Fibroblast of upper back skin (primary cell): Measurements from ENCODE around the gene RGS14.

Source experiments
- DNase-seq: peaks from one replicate; pipeline ENCODE4 v3.0.0-alpha.2; 2013

RGS14 gene

GRCh38 chr5:177357459-177358351, at the start of gene RGS14:
TSS of gene RGS14 (plus strand) at chr5:177357924. CDS start at chr5:177358025, 101 bp downstream.
- peak; percentile 34 for DNase-seq

- no peak for DNase-seq
Observed at GRCh38 chr5:177308740-177309139, 49.0 kb upstream of the RGS14 start.

GRCh38 chr5:177309351-177310191, 48.2 kb upstream of the RGS14 start:
- peak; percentile 56 for DNase-seq

GRCh38 chr5:177310332-177310731, 47.4 kb upstream of the RGS14 start:
- DNase-seq = no peak

- DNase-seq = no peak
Observed at GRCh38 chr5:177310757-177311391, 46.9 kb upstream of the RGS14 start.

GRCh38 chr5:177311392-177311722, 46.4 kb upstream of the RGS14 start:
- no peak for DNase-seq

- DNase-seq = peak; percentile 95
Observed at GRCh38 chr5:177311723-177312648, 45.7 kb upstream of the RGS14 start, which contains the start of gene MXD3. TSS of gene MXD3 (minus strand) at chr5:177311898. CDS start at chr5:177311830, 68 bp downstream.

- DNase-seq = no peak
Observed at GRCh38 chr5:177312649-177313181, 45.0 kb upstream of the RGS14 start.

GRCh38 chr5:177313561-177314259, 44.0 kb upstream of the RGS14 start:
- DNase-seq = no peak

- no peak for DNase-seq
Observed at GRCh38 chr5:177314376-177315342, 43.1 kb upstream of the RGS14 start.

- DNase-seq = no peak
Observed at GRCh38 chr5:177315411-177315810, 42.3 kb upstream of the RGS14 start.

GRCh38 chr5:177316005-177316404, 41.7 kb upstream of the RGS14 start:
- no peak for DNase-seq

GRCh38 chr5:177317959-177318377, 39.8 kb upstream of the RGS14 start:
- DNase-seq = peak; percentile 73

- no peak for DNase-seq
Observed at GRCh38 chr5:177319913-177320588, 37.7 kb upstream of the RGS14 start.

- DNase-seq = no peak
Observed at GRCh38 chr5:177320879-177321278, 36.8 kb upstream of the RGS14 start.

GRCh38 chr5:177325868-177326381, 31.8 kb upstream of the RGS14 start:
- DNase-seq = no peak

GRCh38 chr5:177327539-177328522, 29.9 kb upstream of the RGS14 start:
- DNase-seq = no peak
